NOMO-1 treated with dmso at 0.1 percent for 144 hours (cell line): ENCODE measurements around the gene SPATA45.
"Not testable (repeated sequence)": the region's sequence is repeated elsewhere in the genome, so short reads cannot be mapped to it uniquely, and the experiment has no call there.

Experiments
- DNase-seq: peaks from one replicate; lab custom pipeline; 2025; ENCODE audit not compliant: unreplicated experiment; lab: John Stamatoyannopoulos, UW

The SPATA45 gene

DNA sequence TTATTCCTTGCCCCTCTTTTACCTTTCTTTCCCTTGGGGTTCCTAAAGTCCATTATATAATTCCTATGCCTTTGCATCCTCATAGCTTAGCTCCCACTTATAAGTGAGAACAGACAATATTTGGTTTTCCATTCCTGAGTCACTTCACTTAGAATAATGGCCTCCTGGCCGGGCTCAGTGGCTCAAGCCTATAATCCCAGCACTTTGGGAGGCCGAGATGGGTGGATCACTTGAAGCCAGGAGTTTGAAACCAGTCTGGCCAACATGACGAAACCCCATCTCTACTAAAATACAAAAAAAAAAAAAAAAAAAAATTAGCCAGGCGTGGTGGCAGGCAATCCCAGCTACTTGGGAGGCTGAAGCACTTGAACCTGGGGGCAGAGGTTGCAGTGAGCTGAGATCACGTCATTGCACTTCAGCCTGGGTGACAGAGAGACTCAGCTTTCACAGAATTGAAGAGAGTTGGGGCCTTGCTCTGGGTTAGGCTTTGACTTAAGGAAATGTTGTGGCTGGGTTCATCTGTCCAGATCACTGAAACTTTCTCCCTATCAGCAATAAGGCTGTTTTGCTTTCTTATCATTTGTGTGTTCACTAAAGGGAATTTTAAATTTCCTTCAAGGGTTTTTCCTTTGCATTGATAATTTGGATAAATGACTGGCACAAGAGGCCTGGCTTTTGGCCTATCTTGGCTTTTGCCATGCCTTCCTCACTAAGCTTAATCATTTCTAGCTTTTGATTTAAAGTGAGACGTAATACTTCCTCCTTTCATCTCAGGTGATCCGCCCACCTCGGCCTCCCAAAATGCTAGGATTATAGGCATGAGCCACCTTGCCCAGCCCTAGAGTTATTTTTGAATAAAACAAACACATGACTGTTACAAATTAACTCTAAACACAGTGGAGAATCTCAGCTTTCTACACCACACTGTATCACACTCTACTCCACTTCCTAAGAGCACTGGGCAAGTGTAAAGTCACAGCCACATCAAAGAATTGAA is 13.9 kb downstream of the SPATA45 start:
- not testable (repeated sequence) for DNase-seq

DNA sequence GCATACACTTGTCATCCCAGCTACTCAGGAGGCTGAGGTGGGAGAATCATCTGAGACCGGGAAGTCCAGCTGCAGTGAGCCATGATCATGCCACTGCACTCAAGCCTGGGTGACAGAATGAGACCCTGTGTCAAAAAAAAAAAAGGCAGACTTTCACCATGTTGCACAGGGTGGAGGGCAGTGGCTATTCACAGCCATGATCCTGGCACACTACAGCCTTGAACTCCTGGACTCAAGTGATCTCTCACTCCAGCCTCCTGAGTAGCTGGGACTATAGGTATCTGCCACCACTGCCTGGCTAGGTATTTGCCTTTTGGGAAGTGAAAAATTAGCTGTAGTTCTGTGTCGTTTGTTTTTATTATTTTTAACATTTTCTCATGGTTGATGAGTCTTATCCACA is 19.1 kb downstream of the SPATA45 start:
- no peak for DNase-seq

DNA sequence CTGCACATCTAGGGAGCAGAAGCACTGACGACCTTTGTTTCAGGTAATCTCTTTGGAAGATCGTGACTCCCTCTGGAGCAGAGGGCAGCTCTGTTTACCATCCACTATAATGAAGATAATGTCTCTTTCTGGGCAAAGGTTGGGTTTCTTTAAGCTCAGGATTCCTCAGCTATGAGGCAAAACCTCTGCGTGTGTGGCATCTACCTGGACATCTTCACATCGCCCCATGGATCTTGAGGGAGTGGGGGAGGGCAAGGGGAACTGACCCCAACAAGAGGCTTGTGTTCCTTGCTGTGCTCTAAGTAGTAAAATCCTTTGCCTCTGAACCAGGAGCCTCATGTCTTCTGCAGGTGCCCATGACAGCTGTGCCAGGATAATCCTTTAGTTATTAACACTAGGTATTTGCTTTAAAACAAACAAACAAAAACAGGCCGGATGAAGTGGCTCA is 19.6 kb downstream of the SPATA45 start:
- no peak for DNase-seq

DNA sequence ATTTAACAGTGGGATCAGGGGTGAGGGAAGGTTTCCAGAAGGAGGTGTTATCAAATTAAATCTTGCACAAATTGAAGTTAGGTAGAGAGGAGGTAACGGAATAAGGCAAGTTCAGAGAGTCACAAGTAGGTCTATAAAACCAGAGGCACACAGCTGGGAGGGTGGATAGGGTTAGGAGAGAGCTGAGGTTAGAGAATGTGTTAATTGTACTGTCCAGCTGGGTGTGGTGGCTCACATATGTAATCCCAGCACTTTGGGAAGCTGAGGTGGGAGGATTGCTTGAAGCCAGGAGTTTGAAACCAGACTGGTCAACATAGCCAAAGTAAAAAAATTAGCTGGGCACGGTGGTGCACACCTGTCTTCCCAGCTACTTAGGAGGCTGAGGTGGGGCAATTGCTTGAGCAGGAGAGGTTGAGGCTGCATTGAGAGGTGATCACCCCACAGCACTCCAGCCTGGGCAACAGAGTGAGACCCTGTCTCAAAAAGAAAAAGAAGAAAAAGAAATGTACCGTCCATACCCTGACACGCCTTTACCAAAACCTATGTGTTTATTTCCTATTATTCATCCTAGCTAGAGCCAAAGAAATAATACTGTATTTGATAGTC is 20.2 kb downstream of the SPATA45 start:
- no peak for DNase-seq

DNA sequence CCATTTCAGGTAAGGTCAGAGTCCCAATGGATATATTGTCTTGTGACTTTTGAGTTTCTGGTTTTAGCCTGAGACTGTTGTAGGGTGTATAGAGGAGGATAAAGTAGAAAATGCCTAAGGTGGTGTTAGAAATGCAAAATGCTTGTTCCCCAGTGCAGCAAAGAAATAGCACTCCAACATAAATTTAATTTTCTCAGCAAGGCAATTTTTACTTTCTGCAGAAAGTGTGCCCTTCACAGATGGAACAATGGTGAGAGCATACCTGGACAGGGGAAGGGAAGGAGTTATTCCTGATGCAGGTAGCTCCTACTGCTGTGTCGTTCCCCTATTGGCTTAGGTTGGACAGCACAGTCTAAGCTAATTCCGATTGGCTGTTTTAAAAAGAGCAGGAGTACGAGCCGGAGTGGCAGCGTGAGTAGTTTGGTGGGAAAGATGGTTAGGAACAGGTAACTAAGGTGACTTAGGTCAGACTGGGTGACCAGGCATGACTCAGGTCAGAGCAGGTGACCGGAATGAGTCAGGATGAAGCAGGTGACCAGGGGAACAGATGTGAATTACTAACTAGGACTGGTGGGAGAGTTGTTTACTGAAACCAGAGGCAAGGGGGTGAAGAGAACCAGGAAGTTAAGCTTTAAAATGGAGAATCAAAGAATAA is 21.5 kb downstream of the SPATA45 start:
- DNase-seq = no peak

DNA sequence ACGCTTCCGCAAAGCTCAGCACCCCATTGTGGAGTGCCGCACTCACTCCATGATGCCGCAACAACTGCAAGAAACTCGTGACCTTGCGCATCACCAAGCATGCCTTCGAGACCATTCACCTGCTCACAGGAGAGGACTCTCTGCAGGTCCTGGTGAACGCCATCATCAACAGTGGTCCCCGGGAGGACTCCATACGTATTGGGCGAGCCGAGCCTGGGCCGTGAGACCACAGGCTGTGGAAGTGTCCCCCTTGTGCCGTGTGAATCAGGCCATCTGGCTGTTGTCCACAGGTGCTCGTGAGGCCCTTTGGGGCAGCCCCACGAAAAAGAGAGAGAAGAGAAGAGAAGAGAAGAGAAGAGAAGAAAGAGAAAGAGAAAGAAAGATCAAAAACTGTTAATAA is 23.2 kb downstream of the SPATA45 start:
- DNase-seq = no peak

DNA sequence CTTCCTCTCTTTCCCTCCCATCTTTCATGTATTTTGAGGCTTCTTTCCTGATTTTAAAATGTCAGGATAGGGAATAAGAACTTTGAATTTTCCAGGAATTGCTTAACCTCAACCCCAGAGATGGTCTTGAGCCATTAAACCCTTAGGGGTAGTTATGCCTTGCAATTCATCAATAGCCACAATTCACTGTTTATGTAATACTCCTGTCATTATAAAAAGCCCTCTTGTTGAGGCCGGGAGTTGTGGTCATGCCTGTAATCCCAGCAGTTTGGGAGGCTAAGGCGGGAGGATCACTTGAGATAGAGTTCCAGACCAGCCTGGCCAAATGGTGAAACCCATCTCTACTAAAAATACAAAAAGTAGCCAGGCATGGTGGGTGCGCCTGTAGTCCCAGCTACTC is 24.5 kb downstream of the SPATA45 start:
- DNase-seq = no peak

DNA sequence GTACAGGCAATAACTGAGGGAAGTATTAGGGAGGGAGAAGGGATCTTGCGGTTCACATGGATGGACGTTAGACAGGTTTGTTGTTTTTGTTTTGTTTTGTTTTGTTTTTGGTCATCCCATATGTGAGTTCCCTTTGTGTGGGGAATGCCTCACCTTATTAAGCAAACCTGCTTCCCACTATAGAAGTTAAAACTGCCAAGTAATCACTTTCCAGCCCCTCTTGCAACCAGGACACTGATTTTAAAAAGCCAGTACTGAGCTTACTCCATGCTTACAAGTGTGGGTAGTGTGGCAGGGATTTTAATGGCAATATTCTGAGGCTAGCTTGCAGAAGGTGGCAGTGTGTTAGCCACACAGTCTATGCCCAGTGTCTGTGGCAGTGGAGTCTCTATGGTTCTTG is 26.5 kb downstream of the SPATA45 start:
- no peak for DNase-seq

DNA sequence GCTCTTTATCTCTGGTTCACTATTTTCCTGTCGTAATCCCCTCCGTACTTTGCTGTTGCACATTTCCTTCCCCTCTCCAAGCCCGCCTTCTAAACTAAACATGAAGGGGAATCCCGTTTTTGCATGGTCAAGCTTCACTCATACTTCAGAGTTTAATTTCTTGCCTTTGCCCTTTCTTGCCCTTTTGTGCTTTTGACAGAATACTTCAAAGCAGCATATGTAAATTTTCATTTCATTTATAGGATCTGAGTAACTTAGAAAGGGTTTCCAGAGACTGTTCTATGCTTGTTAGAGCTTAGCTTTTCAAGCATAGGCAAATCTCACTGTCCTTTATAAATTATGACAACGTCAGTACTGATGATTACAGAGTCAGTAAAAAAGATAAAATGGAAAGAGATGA is 27.7 kb downstream of the SPATA45 start:
- no peak for DNase-seq

DNA sequence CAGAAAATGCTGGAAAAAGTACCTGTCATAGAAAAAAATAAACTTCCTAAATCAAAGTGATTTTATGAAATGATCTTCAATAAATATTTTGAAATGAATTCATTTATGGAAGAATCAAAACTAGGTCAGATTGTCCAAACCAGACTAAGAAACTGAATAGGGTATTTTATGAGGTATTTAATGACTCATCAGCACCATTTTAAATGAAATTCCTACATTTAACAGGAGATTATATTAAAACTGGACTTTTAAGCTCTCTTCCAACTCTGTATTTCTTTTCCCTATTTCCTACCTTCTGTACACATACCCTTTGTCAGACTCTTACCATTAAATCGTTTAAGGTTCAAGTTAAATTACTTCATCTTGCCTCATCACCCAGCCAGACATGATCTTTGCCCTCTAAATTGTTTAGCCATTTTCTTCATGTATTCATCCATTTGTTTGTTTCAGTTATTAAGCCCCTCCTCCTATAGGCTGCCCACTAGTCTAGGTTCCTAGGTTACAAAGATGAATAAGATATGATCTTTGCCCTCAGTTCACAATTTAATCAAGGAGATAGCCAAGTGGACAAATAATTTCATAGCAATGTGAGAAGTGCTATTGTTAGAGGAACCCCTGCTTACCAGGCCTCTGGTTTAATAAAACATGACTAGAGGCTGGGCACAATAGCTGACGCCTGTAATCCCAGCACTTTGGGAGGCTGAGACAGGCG is 30.7 kb downstream of the SPATA45 start:
- DNase-seq = no peak

DNA sequence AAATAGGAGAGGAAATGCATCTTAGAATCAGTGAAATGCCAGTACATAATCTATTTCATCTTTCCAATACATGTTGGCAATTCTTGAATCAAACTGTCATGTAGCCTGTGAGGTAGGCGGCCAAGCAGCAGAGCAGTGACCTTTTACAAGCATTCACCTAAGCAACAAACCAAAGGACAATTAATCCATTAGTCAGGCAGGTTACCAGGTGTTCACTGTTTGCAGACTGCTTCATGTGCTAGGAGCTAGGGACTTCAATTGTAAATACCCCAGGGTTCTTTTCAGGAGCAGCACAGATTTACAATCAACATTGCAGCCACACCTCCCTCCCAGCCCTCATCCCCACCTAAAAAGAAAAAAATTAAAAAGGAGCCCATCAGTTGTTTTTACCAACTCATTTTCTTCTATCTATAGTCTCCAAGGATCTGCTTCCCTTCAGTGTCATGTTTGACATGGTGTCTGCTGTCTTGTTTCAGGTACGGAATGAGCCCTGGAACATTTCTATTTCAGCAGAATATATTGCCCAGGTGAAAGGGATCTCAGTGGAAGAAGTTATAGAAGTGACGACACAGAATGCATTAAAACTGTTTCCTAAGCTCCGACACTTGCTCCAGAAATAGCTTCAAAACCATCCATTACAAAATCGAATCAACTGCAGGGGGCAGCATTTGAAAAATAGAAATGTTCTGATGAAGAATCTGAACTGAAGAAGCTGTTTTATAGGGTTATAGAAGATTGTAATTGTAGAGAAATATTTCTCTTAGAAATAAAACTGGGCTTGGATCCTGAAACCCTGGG is 32.7 kb downstream of the SPATA45 start:
- no peak for DNase-seq

DNA sequence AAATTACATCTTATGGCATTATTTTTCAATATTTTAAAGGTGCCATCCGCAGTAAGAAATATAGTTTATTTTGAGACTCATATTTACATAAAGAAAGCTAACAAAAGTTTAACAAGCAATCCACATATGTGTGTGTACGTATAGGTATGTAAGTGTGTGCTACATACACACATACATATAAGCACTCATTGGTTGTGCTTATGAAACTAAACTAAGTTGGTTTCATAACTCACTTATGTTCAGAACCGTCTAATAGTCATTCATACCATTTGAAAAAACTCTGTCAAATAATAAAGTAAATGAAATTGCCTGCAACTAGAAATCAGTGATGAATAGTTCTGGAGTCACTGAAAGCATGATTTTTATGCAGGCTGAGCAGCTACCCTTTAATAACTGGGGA is 41.7 kb downstream of the SPATA45 start:
- no peak for DNase-seq

DNA sequence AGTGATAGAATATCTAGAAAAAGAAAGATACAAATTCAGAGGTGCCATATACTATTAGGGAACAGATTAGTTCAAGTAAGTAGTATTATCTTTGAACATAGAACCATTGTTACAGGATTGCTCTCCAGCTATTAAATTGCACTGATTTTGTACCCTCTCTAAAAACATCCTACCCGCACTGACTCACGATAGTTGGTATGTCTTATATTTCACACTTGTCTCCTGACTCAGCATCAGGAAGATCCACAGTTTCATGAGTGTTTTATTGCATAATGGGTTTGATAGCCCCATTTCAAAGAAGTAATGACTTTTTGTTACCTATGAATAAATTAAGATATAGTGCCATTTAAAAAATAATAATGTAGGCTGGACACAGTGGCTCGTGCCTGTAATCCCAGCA is 49.8 kb downstream of the SPATA45 start:
- DNase-seq = no peak

DNA sequence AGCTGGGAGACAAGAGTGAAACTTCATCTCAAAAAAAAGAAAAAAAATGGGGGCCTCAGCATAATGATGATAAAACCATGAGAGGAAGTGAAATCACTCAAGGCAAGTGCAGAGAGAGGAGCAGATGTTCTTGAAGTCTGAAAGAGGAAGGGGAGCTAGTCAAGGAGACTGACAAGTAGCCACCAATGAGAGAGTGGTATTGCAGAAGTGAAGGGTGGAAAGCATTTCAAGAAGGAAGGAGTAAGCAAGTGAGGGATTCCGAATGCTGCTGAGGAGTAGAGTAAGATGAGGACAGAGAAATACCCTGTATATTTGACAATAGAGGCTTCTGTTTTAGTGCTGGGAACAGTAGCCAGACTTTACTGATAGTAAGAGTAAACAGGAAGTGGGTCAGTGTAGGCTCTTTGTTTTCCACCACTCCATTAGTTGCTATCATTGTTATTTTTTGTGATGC is 52.9 kb downstream of the SPATA45 start:
- peak; percentile 88 for DNase-seq

DNA sequence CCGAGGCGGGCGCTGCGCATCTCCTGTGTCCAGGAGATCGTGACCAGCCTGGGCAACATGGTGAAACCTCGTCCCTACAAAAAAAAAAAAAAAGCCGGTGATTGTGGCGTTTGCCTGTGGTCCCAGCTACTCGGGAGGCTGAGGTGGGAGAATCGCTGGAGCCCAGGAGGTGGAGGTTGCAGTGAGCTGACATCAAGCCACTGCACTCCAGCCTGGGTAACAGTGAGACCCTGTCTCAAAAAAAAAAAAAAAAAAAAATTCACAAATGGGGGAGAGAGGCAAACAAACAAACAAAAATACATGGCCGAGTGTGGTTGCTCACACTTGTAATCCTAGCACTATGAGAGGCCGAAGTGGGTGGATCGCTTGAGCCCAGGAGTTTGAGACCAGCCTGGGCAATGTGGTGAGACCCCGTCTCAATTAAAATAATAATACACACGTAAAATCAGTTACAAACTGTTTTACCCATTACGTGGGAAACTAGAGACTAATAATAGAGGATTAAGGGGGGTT is 55.0 kb downstream of the SPATA45 start:
- DNase-seq = no peak

DNA sequence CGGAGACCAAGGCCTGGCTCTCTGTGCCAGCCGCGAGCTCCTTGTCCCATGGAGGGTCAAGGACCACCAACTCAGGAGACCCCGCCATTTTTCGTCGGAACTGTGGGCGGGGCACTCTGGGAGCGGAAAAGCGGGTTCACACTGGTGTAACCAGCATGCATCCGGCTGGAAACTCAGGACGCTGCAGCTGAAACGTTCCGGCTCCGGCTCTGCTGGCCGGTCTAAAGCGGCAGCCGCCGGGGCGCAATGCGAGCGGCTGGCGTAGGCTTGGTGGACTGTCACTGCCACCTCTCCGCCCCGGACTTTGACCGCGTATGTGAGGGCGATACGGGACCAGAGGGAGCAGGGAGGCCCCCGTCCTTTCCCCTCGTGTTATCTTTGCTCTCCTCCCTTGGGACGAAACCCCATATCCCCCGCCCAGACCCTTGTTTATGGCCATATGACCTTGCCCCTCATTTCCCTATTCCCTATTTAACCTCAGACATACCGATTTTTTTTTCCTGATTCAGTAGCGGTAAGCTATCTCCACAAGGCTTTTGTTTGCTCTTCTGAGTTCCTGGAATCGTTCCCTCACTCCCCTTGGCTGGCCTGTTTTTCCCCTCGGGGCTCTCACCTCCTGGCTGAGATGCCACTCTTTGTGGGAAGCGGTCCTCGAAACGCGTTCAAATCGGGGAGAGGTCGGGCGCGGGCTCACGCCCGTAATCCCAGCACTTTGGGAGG is 55.6 kb downstream of the SPATA45 start, which contains the start of the genes NSL1 and TATDN3:
Gene NSL1, minus strand, starts transcription at position 102 of the 720 bp plus-strand sequence. Its CDS starts 14 bp downstream, at position 88.
Gene TATDN3, plus strand, starts transcription at position 219 of the 720 bp plus-strand sequence. Its CDS starts 28 bp downstream, at position 247.
- peak; percentile 61 for DNase-seq

DNA sequence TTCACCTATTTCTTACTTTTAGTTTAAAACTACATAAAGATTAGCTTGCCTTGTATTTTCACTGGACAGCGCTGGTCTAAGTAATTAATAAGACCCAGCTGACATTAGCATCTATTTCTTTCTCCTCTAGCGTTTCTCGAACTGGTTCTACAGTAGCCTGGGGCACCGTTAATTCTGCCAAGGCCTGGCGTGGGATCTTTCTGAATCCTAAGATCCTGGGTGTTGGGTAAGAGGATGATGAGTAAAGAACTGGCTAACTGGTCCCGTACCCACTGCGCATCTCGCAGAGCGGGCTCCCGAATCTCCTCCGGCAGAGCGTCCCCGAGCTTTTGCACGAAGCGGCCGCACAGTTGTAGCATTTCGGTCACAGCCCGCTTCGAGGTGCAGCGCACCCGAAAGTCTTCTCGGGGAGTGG is 56.2 kb downstream of the SPATA45 start:
- no peak for DNase-seq

DNA sequence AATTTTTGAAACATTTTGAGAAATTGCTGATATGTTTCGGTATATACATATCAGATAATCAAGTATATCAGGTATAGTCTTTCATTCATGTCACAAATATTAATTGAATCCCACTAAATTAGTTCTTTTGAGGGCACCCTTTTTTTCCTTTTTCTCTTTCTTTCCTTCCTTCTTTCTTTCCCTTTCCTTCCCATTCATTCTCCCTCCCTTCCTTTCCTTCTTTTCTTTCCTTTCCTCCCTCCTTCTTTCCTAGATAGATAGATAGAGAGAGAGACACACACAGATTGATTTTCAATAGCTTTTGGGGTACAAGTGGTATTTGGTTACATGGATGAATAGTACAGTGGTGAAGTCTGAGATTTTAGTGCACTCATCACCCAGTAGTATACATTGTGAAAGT is 61.6 kb downstream of the SPATA45 start:
- DNase-seq = no peak

DNA sequence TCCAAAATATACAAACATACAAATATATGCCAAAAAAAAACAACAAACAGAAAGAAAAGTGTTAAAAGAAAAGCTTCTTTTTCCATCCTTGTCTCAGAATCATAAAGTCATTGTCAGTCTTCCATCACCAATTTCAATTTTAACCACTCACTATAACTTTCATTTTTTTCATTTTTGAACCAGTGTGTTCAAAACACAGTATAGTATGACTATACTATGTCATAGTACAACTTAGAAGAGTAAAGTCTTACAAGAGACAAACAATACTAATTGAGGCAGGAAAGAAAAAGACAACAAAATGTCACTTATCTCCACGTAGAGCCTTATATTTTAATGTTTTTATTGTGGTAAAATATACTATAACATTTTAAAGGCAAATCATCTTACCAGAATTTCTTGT is 63.5 kb downstream of the SPATA45 start:
- no peak for DNase-seq
